Breast epithelium (tissue), 4 donors: ENCODE measurements around the gene NEMP2. TPM values are rescaled to one million over a fixed set of nuclear protein-coding genes. Genes with fewer than 3 reads are reported as not detected.

Experiments
- DNase-seq, 2 donors: peaks; one replicate each; pipeline ENCODE4 v3.0.0-alpha.2; 2019; ENCODE audit warnings: low spot score in 2 of 2
- H3K27ac ChIP-seq, 2 donors: fragments of 200-600 bp; sonication (generic) in 1 of 2; one replicate each; pipeline ENCODE4 v1.5.1; 2016 to 2019; ENCODE audit warnings: mild to moderate bottlenecking in 1 of 2
- H3K27me3 ChIP-seq, 2 donors: fragments of 200-600 bp; sonication (generic) in 1 of 2; one replicate each; pipeline versions ENCODE4 v1.5.1 to v1.6.0; 2017 to 2019; ENCODE audit warnings: control low read depth in 1 of 2, mild to moderate bottlenecking in 1 of 2
- H3K36me3 ChIP-seq: fragments of 200-600 bp; one replicate; pipeline ENCODE4 v1.5.1; 2019
- H3K4me1 ChIP-seq, 2 donors: fragments of 200-600 bp; sonication (generic); one replicate each; pipeline ENCODE4 v1.5.1; 2016 to 2019; ENCODE audit warnings: control low read depth in 1 of 2
- H3K4me3 ChIP-seq, 3 donors: fragments of 200-600 bp; sonication (generic); 1 replicate in 2 of 3; 2 replicates in 1 of 3; pipeline ENCODE4 v1.5.1; 2016 to 2019; ENCODE audit warnings: mild to moderate bottlenecking in 3 of 3, moderate library complexity in 2 of 3
- H3K9me3 ChIP-seq, 2 donors: fragments of 200-600 bp; sonication (generic) in 1 of 2; one replicate each; pipeline ENCODE4 v1.5.1; 2016 to 2019; ENCODE audit warnings: control low read depth in 1 of 2
- POLR2A ChIP-seq: fragments of 450-650 bp; IDR thresholded peaks from one replicate; pipeline ENCODE4 v1.6.1; 2016; ENCODE audit warnings: antibody characterized with exemption, mild to moderate bottlenecking, moderate library complexity
- POLR2AphosphoS5 ChIP-seq, 3 donors: sonication (generic); formaldehyde crosslinking; IDR thresholded peaks; one replicate each; pipeline ENCODE4 v1.6.1; 2017; ENCODE audit warnings: antibody characterized with exemption in 3 of 3
- intact Hi-C: fragments of 100-400 bp; cut with DNase I; formaldehyde crosslinking; loops from one replicate; pipeline ENCODE4 v1.15.1; 2023; ENCODE audit warnings: low total_unique reads
- total RNA-seq, 3 donors: library from RNA; depleted of rRNA; stranded (reverse); fragments of >200 nt; gene quantifications; one replicate each; pipeline ENCODE4 v1.1.0, GENCODE V29; 2016
- TF ChIP-seq, protein P1 (sequence below), 3 donors: fragments of 450-650 bp; IDR thresholded peaks; one replicate each; pipeline ENCODE4 v1.5.1; 2016 to 2017; ENCODE audit warnings: antibody characterized with exemption in 3 of 3, mild to moderate bottlenecking in 3 of 3, moderate library complexity in 3 of 3

The NEMP2 gene, protein sequence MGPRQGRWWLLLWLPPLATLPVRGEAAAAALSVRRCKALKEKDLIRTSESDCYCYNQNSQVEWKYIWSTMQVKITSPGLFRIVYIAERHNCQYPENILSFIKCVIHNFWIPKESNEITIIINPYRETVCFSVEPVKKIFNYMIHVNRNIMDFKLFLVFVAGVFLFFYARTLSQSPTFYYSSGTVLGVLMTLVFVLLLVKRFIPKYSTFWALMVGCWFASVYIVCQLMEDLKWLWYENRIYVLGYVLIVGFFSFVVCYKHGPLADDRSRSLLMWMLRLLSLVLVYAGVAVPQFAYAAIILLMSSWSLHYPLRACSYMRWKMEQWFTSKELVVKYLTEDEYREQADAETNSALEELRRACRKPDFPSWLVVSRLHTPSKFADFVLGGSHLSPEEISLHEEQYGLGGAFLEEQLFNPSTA
- 1 to 10 TPM; 4.5 to 6.6 (median 5.2) TPM for total RNA-seq

DNA sequence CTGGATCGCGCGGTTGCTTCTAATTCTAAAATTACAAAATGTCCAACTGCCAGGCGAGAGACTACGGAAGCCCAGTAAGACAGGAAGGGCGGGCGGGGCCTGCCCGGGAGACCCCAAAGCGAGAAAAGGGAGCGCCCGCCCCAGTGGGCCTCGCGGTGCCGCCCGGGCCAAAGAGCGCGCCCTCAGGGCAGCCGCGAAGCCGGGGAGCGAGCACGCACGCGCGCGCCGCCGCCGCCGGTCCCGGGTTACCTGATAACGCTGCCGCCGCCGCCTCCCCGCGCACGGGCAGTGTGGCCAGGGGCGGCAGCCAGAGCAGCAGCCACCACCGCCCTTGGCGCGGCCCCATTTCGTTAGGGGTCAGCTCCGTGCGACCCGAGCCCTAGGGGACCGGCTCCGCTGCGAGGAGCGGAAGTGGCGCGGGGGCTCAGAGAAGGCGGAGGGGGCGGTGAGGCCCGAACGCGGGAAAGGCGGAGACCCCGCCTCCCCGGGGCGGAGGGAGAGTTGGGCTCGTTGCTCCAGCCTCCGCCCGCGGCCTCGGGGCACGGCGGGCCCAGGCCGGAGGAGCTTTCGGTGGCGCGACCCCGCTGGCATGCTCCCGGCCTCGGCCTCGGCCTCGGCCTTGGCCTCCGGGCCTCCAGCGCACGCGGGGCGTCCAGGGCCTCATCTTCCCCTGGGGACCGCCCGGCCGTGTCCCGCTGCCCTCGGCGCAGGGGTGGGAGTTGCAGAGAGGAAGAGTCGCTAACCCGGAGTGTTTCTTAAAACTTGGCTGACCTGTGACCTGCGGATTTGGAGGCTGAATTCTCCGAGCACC is at the start of gene NEMP2:
TSS of gene NEMP2 (minus strand) at position 413 of the 811 bp plus-strand sequence. CDS start at position 346, 67 bp downstream.
- DNase-seq, result peak; percentile 49 to 57
- Histone ChIP-seq H3K4me1 (no peaks in the 10 kb centered on the region), H3K27me3 (no peaks in the 10 kb centered on the region), H3K36me3 (no peaks in the 10 kb centered on the region), H3K9me3 (peaks cover 0 to 18% of the 10 kb centered on the region in 2 donors), H3K4me3 (peak within 1 kb of the TSS; percentile 61 to 81 (median 66)), H3K27ac (peak within 1 kb of the TSS; percentile 93 to 98)
- TF ChIP-seq POLR2A, result peak; percentile 39
- TF ChIP-seq, protein P1, sequence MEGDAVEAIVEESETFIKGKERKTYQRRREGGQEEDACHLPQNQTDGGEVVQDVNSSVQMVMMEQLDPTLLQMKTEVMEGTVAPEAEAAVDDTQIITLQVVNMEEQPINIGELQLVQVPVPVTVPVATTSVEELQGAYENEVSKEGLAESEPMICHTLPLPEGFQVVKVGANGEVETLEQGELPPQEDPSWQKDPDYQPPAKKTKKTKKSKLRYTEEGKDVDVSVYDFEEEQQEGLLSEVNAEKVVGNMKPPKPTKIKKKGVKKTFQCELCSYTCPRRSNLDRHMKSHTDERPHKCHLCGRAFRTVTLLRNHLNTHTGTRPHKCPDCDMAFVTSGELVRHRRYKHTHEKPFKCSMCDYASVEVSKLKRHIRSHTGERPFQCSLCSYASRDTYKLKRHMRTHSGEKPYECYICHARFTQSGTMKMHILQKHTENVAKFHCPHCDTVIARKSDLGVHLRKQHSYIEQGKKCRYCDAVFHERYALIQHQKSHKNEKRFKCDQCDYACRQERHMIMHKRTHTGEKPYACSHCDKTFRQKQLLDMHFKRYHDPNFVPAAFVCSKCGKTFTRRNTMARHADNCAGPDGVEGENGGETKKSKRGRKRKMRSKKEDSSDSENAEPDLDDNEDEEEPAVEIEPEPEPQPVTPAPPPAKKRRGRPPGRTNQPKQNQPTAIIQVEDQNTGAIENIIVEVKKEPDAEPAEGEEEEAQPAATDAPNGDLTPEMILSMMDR (IDR thresholded peaks at IDR 0.05), result no peak
- TF ChIP-seq POLR2AphosphoS5 (IDR thresholded peaks at IDR 0.05), result peak; percentile 28 to 74 (median 49)
- intact Hi-C loops, result loop anchor here (5.0 kb wide), 1 partner anchor 123 kb away; no protein-coding TSS in a partner anchor

DNA sequence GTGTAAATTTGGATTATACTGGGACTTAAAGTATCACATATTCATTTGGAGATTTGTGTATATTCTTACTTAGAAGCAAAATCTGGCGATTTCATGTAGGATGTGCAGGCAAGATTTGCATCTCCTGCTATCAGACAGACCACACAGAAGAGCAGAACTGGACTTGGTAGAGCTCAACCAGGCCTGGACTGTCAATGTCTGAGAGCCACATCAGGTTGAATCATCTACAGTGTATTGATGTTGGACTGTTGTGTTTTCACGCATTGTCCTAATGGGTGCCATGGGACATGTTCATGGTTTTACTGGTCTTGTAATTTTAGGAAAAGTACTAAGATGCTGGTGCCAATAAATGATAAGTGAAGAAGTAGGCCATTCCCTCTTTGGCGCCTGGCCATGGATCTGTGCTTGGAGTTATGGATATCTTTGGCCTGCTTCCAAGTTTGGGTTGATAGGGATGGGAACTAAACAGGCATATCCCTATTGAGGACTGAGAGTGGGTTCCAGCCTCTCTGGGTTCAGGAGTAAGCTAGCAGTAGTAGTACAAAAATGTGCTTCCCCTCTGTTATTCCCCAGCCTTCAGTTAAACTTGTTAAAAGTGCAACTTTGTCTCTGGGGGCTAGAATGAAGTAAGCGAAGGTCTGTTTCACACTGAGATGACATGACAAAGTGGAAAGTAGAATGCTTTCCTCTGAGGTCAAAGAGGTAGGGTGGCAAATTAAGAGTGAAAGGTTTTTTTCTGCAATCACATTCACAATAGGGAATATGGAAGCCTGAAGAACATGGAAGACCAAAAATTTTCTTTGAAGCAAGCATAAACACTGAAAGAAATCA is 49.2 kb upstream of the NEMP2 start:
- no peak for DNase-seq
- Histone ChIP-seq H3K36me3 (no peaks in the 10 kb centered on the region), H3K4me3 (no peak overlapping the region), H3K4me1 (no peaks in the 10 kb centered on the region), H3K9me3 (no peaks in the 10 kb centered on the region), H3K27me3 (no peaks in the 10 kb centered on the region), H3K27ac (no peak overlapping the region)
- intact Hi-C loops, result no loop called here
- TF ChIP-seq POLR2AphosphoS5 (IDR thresholded peaks at IDR 0.05) (no peak), POLR2A (no peak)
- TF ChIP-seq, protein P1 (IDR thresholded peaks at IDR 0.05), result no peak

DNA sequence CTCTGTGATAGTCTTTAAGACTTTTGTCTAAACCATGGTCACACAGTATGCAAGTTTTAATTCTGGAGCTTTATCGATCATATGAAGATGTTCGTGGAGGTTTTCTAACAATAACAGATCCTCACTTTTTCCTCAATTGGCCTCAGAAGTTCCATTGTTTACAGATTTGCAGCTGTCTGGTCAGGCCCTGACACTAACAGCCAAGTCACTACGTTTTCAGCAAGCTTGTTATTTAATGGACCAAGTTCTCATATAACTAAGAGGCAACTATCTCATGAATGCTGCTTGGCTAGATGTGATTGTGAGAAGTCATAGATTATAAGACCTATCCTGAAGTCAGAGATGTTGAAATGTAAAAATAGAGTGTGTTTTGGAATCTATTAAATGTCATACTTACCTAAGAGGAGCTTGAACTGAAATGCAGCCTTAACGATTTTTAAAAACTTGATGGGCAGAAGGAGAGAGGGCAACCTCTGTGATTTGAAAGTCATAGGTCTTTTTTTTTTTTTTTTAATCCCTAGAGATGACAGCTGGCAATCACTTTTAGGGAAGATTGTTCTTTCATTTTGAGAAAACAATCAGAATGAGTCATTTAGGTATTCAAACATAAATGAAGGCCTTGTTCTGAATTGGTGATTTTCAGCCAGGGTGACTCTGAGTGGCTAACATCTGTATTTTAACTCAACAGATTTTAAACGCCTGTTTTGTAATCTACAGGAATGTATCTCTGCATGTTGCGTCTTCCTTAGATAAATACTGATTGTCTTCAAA is 48.4 kb upstream of the NEMP2 start:
- no peak overlapping the region for H3K27ac ChIP-seq
- H3K9me3 ChIP-seq, result no peaks in the 10 kb centered on the region
- intact Hi-C loops, result no loop called here
- H3K4me3 ChIP-seq, result no peak overlapping the region
- DNase-seq, result no peak
- H3K4me1 ChIP-seq, result no peaks in the 10 kb centered on the region
- no peaks in the 10 kb centered on the region for H3K36me3 ChIP-seq
- TF ChIP-seq POLR2AphosphoS5 (IDR thresholded peaks at IDR 0.05) (no peak), POLR2A (no peak)
- TF ChIP-seq, protein P1 (IDR thresholded peaks at IDR 0.05), result no peak
- no peaks in the 10 kb centered on the region for H3K27me3 ChIP-seq

DNA sequence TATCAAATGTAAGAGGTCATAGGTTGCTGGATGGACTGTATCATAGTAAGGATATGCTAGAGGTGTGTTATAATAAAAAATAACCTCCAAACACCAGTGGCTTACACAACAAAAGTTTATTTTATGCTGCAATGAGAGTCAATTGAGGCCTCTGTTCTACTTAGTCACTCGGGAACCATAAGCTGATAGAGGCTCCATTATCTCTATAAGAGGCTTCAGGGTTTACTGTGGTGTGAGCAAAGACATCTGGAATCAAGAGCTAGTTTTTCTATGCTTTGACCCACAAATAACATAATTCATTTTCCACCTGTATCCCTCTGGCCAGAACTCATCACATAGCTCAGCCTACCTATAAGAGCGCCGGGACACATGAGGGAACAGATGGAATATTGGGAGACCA is 47.5 kb upstream of the NEMP2 start:
- intact Hi-C loops, result no loop called here
- no peak overlapping the region for H3K4me3 ChIP-seq
- no peak for DNase-seq
- no peaks in the 10 kb centered on the region for H3K27me3 ChIP-seq
- no peaks in the 10 kb centered on the region for H3K9me3 ChIP-seq
- H3K4me1 ChIP-seq, result no peaks in the 10 kb centered on the region
- TF ChIP-seq, protein P1 (IDR thresholded peaks at IDR 0.05), result no peak
- TF ChIP-seq POLR2A (no peak), POLR2AphosphoS5 (IDR thresholded peaks at IDR 0.05) (no peak)
- H3K27ac ChIP-seq, result no peak overlapping the region
- H3K36me3 ChIP-seq, result no peaks in the 10 kb centered on the region
